T-helper 1 cell treated with Interleukin-12 subunit alpha and Interleukin-12 subunit beta and Interleukin-4 antibody, amounts not matched to agents 30 μg/mL and 1 μg/mL, for 36 hours (primary cell): ENCODE results near the gene NHSL2.
"Not testable (repeated sequence)": the region's sequence is repeated elsewhere in the genome, so short reads cannot be mapped to it uniquely, and the experiment has no call there.

Experiments
- H3K27ac Mint-ChIP-seq: one replicate; pipeline ENCODE4 v1.8.0; 2021; ENCODE audit warnings: mild to moderate bottlenecking, mixed read lengths
- H3K27me3 Mint-ChIP-seq: one replicate; pipeline ENCODE4 v1.8.0; 2021; ENCODE audit warnings: low read depth, mixed read lengths
- H3K36me3 Mint-ChIP-seq: one replicate; pipeline ENCODE4 v1.8.0; 2021; ENCODE audit warnings: low read depth, mixed read lengths
- H3K4me1 Mint-ChIP-seq: one replicate; pipeline ENCODE4 v1.8.0; 2021; ENCODE audit warnings: low read depth, mixed read lengths
- H3K4me3 Mint-ChIP-seq: one replicate; pipeline ENCODE4 v1.8.0; 2021; ENCODE audit warnings: mild to moderate bottlenecking, moderate library complexity, mixed read lengths
- H3K9me3 Mint-ChIP-seq: one replicate; pipeline ENCODE4 v1.8.0; 2021; ENCODE audit warnings: mixed read lengths

Gene NHSL2

GRCh38 chrX:71941776-71942175 lies 31.1 kb downstream of the NHSL2 start:
- Mint-ChIP-seq H3K27ac (no peak overlapping the region), H3K27me3 (peaks cover 7% of the 10 kb centered on the region)

GRCh38 chrX:71944369-71944768 lies 33.7 kb downstream of the NHSL2 start:
- H3K4me1 Mint-ChIP-seq: no peaks in the 10 kb centered on the region
- H3K4me3 Mint-ChIP-seq: no peak overlapping the region
- H3K27me3 Mint-ChIP-seq: peaks cover 4% of the 10 kb centered on the region
- no peaks in the 10 kb centered on the region for H3K9me3 Mint-ChIP-seq
- no peaks in the 10 kb centered on the region for H3K36me3 Mint-ChIP-seq
- no peak overlapping the region for H3K27ac Mint-ChIP-seq

More at GRCh38 chrX:71941776-71942175, 31.1 kb downstream of the NHSL2 start:
- Mint-ChIP-seq H3K36me3 (no peaks in the 10 kb centered on the region), H3K9me3 (no peaks in the 10 kb centered on the region), H3K4me1 (no peaks in the 10 kb centered on the region), H3K4me3 (no peak overlapping the region)

GRCh38 chrX:71945237-71945805 lies 34.7 kb downstream of the NHSL2 start:
- Mint-ChIP-seq H3K27ac (no peak overlapping the region), H3K36me3 (no peaks in the 10 kb centered on the region), H3K4me3 (no peak overlapping the region), H3K9me3 (no peaks in the 10 kb centered on the region), H3K4me1 (no peaks in the 10 kb centered on the region), H3K27me3 (peaks cover 4% of the 10 kb centered on the region)

- H3K36me3 Mint-ChIP-seq: no peaks in the 10 kb centered on the region
- H3K4me3 Mint-ChIP-seq: no peak overlapping the region
- no peaks in the 10 kb centered on the region for H3K9me3 Mint-ChIP-seq
- H3K27ac Mint-ChIP-seq: no peak overlapping the region
- H3K27me3 Mint-ChIP-seq: peaks cover 4% of the 10 kb centered on the region
- no peaks in the 10 kb centered on the region for H3K4me1 Mint-ChIP-seq
Measured at GRCh38 chrX:71949363-71949762, 38.7 kb downstream of the NHSL2 start.

GRCh38 chrX:71949844-71950445 lies 39.3 kb downstream of the NHSL2 start:
- no peak overlapping the region for H3K4me3 Mint-ChIP-seq
- no peaks in the 10 kb centered on the region for H3K36me3 Mint-ChIP-seq
- peaks cover 4% of the 10 kb centered on the region for H3K27me3 Mint-ChIP-seq
- no peaks in the 10 kb centered on the region for H3K4me1 Mint-ChIP-seq
- no peaks in the 10 kb centered on the region for H3K9me3 Mint-ChIP-seq
- H3K27ac Mint-ChIP-seq: no peak overlapping the region

GRCh38 chrX:71953391-71953790 lies 42.7 kb downstream of the NHSL2 start:
- Mint-ChIP-seq H3K36me3 (no peaks in the 10 kb centered on the region), H3K4me3 (no peak overlapping the region), H3K9me3 (no peaks in the 10 kb centered on the region), H3K27me3 (peaks cover 4% of the 10 kb centered on the region), H3K4me1 (no peaks in the 10 kb centered on the region), H3K27ac (no peak overlapping the region)

- Mint-ChIP-seq H3K27ac (no peak overlapping the region), H3K27me3 (peaks cover 4% of the 10 kb centered on the region), H3K36me3 (no peaks in the 10 kb centered on the region), H3K9me3 (no peaks in the 10 kb centered on the region), H3K4me3 (no peak overlapping the region), H3K4me1 (no peaks in the 10 kb centered on the region)
Measured at GRCh38 chrX:71953946-71954345, 43.3 kb downstream of the NHSL2 start.

- no peaks in the 10 kb centered on the region for H3K9me3 Mint-ChIP-seq
- H3K4me1 Mint-ChIP-seq: no peaks in the 10 kb centered on the region
- peaks cover 4% of the 10 kb centered on the region for H3K27me3 Mint-ChIP-seq
- no peaks in the 10 kb centered on the region for H3K36me3 Mint-ChIP-seq
- H3K4me3 Mint-ChIP-seq: no peak overlapping the region
- H3K27ac Mint-ChIP-seq: no peak overlapping the region
Measured at GRCh38 chrX:71954458-71954857, 43.8 kb downstream of the NHSL2 start.

GRCh38 chrX:71955530-71956120 lies 45.0 kb downstream of the NHSL2 start:
- Mint-ChIP-seq H3K36me3 (no peaks in the 10 kb centered on the region), H3K4me1 (no peaks in the 10 kb centered on the region)

GRCh38 chrX:71958281-71958675 lies 47.6 kb downstream of the NHSL2 start:
- H3K27ac Mint-ChIP-seq: no peak overlapping the region
- H3K4me3 Mint-ChIP-seq: no peak overlapping the region
- no peaks in the 10 kb centered on the region for H3K36me3 Mint-ChIP-seq
- H3K9me3 Mint-ChIP-seq: no peaks in the 10 kb centered on the region
- H3K4me1 Mint-ChIP-seq: no peaks in the 10 kb centered on the region
- peaks cover 4% of the 10 kb centered on the region for H3K27me3 Mint-ChIP-seq

More at GRCh38 chrX:71955530-71956120, 45.0 kb downstream of the NHSL2 start:
- Mint-ChIP-seq H3K27me3 (peaks cover 4% of the 10 kb centered on the region), H3K4me3 (no peak overlapping the region), H3K27ac (no peak overlapping the region), H3K9me3 (no peaks in the 10 kb centered on the region)

- not testable (repeated sequence) for H3K9me3 Mint-ChIP-seq, H3K4me3 Mint-ChIP-seq, H3K27me3 Mint-ChIP-seq, H3K36me3 Mint-ChIP-seq, H3K4me1 Mint-ChIP-seq, H3K27ac Mint-ChIP-seq
Measured at GRCh38 chrX:71964184-71964583, 53.5 kb downstream of the NHSL2 start.

- H3K9me3 Mint-ChIP-seq: no peaks in the 10 kb centered on the region
- H3K4me1 Mint-ChIP-seq: no peaks in the 10 kb centered on the region
- H3K27ac Mint-ChIP-seq: no peak overlapping the region
- no peaks in the 10 kb centered on the region for H3K36me3 Mint-ChIP-seq
- H3K4me3 Mint-ChIP-seq: no peak overlapping the region
- peaks cover 11% of the 10 kb centered on the region for H3K27me3 Mint-ChIP-seq
Measured at GRCh38 chrX:71974916-71975315, 64.3 kb downstream of the NHSL2 start.

- Mint-ChIP-seq H3K9me3 (no peaks in the 10 kb centered on the region), H3K4me1 (no peaks in the 10 kb centered on the region), H3K36me3 (no peaks in the 10 kb centered on the region), H3K27me3 (peaks cover 3% of the 10 kb centered on the region), H3K4me3 (no peak overlapping the region), H3K27ac (no peak overlapping the region)
Measured at GRCh38 chrX:71976753-71977152, 66.1 kb downstream of the NHSL2 start.

GRCh38 chrX:71978164-71978563 lies 67.5 kb downstream of the NHSL2 start:
- no peak overlapping the region for H3K4me3 Mint-ChIP-seq
- no peaks in the 10 kb centered on the region for H3K27me3 Mint-ChIP-seq
- no peaks in the 10 kb centered on the region for H3K36me3 Mint-ChIP-seq
- no peaks in the 10 kb centered on the region for H3K4me1 Mint-ChIP-seq
- no peak overlapping the region for H3K27ac Mint-ChIP-seq
- H3K9me3 Mint-ChIP-seq: no peaks in the 10 kb centered on the region

- Mint-ChIP-seq H3K9me3 (no peaks in the 10 kb centered on the region), H3K4me1 (peaks cover 5% of the 10 kb centered on the region), H3K27me3 (peaks cover 12% of the 10 kb centered on the region), H3K36me3 (no peaks in the 10 kb centered on the region), H3K4me3 (no peak overlapping the region), H3K27ac (no peak overlapping the region)
Measured at GRCh38 chrX:71989768-71990426, 79.3 kb downstream of the NHSL2 start.
